WTC11 (cell line): ENCODE results near the gene CBLB. TPM values are rescaled to one million over a fixed set of nuclear protein-coding genes. Genes with fewer than 3 reads are reported as not detected.

ENCODE experiments used
- ATAC-seq: fragments of 200-7000 bp; cut with Tn5 transposase; 2 replicates; pipeline ENCODE4 v1.10.0; 2021; ENCODE audit warnings: mild to moderate bottlenecking, moderate library complexity
- CTCF ChIA-PET: fragments of 300-600 bp; sonication (Branson Sonifier 250); formaldehyde crosslinking; loops from one replicate; lab custom pipeline; 2021; ENCODE audit warnings: antibody characterized with exemption; lab: Charles Lee
- POLR2A ChIA-PET: fragments of 350-600 bp; sonication (Branson Sonifier 250); formaldehyde crosslinking; loops from one replicate; lab custom pipeline; 2021; ENCODE audit warnings: antibody characterized with exemption; lab: Charles Lee
- DNase-seq: peaks from one replicate; pipeline ENCODE4 v3.0.0; 2021; ENCODE audit warnings: low spot score
- H3K27ac Mint-ChIP-seq: 2 replicates; pipeline ENCODE4 v1.8.0; 2021; ENCODE audit warnings: mixed read lengths
- H3K27me3 Mint-ChIP-seq: 2 replicates; pipeline ENCODE4 v1.8.0; 2021; ENCODE audit warnings: low read depth, mild to moderate bottlenecking, moderate library complexity, mixed read lengths
- H3K36me3 Mint-ChIP-seq: 2 replicates; pipeline ENCODE4 v1.8.0; 2021; ENCODE audit warnings: mixed read lengths
- H3K4me1 Mint-ChIP-seq: 2 replicates; pipeline ENCODE4 v1.8.0; 2022; ENCODE audit warnings: mixed read lengths
- H3K4me3 Mint-ChIP-seq: 2 replicates; pipeline ENCODE4 v1.8.0; 2021; ENCODE audit warnings: mild to moderate bottlenecking, moderate library complexity, mixed read lengths
- H3K9me3 Mint-ChIP-seq: 2 replicates; pipeline ENCODE4 v1.8.0; 2021; ENCODE audit warnings: mixed read lengths
- ETV6 ChIP-seq: sonication (generic); formaldehyde crosslinking; IDR thresholded peaks from 2 replicates; pipeline ENCODE4 v1.8.1; 2022; ENCODE audit warnings: mild to moderate bottlenecking, missing genetic modification reagents
- MXD4 ChIP-seq: fragments of 250-450 bp; sonication (Bioruptor Pico); IDR thresholded peaks from 2 replicates; pipeline ENCODE4 v1.8.0; 2021; ENCODE audit warnings: mild to moderate bottlenecking, moderate library complexity, borderline replicate concordance
- NR1H2 ChIP-seq: sonication (generic); formaldehyde crosslinking; IDR thresholded peaks from 2 replicates; pipeline ENCODE4 v1.9.0; 2021; ENCODE audit warnings: mild to moderate bottlenecking, moderate library complexity, missing genetic modification reagents
- RELA ChIP-seq: sonication (generic); formaldehyde crosslinking; IDR thresholded peaks from 2 replicates; pipeline ENCODE4 v1.8.1; 2022; ENCODE audit warnings: missing genetic modification reagents, mild to moderate bottlenecking, borderline replicate concordance
- SP1 ChIP-seq: sonication (generic); formaldehyde crosslinking; conservative IDR thresholded peaks from 2 replicates; pipeline ENCODE4 v1.8.1; 2022; ENCODE audit warnings: missing genetic modification reagents
- ZNF138 ChIP-seq: sonication (generic); formaldehyde crosslinking; conservative IDR thresholded peaks from 2 replicates; pipeline ENCODE4 v1.8.1; 2022; ENCODE audit warnings: mild to moderate bottlenecking, moderate library complexity, missing genetic modification reagents
- ZNF396 ChIP-seq: fragments of 250-450 bp; sonication (Bioruptor Pico); IDR thresholded peaks from 2 replicates; pipeline ENCODE4 v1.8.0; 2021; ENCODE audit warnings: mild to moderate bottlenecking, moderate library complexity, borderline replicate concordance
- total RNA-seq: library from RNA; stranded (reverse); gene quantifications from 3 replicates; pipeline ENCODE4 v1.2.3, GENCODE V29; 2021
- TF ChIP-seq, protein P1 (sequence below): sonication (generic); formaldehyde crosslinking; IDR thresholded peaks from 2 replicates; pipeline ENCODE4 v1.8.1; 2023; ENCODE audit warnings: mild to moderate bottlenecking, missing genetic modification reagents
- TF ChIP-seq, protein P2 (sequence below): sonication (generic); formaldehyde crosslinking; IDR thresholded peaks from 2 replicates; pipeline ENCODE4 v1.8.0; 2022; ENCODE audit warnings: mild to moderate bottlenecking, missing genetic modification reagents
- TF ChIP-seq, protein P3 (sequence below): sonication (generic); formaldehyde crosslinking; IDR thresholded peaks from 2 replicates; pipeline ENCODE4 v1.8.1; 2023; ENCODE audit warnings: mild to moderate bottlenecking, missing genetic modification reagents
- TF ChIP-seq, protein P4 (sequence below): sonication (generic); formaldehyde crosslinking; IDR thresholded peaks from 2 replicates; pipeline ENCODE4 v1.8.1; 2022; ENCODE audit warnings: low read depth, missing genetic modification reagents, borderline replicate concordance
- TF ChIP-seq, protein P5 (sequence below): sonication (generic); formaldehyde crosslinking; IDR thresholded peaks from 2 replicates; pipeline ENCODE4 v1.8.0; 2023; ENCODE audit warnings: mild to moderate bottlenecking, missing genetic modification reagents
- TF ChIP-seq, protein P6 (sequence below): sonication (generic); formaldehyde crosslinking; IDR thresholded peaks from 2 replicates; pipeline ENCODE4 v1.8.0; 2022; ENCODE audit warnings: missing genetic modification reagents
- TF ChIP-seq, protein P7 (sequence below): sonication (generic); formaldehyde crosslinking; IDR thresholded peaks from 2 replicates; pipeline ENCODE4 v1.8.1; 2023; ENCODE audit warnings: mild to moderate bottlenecking, moderate library complexity, missing genetic modification reagents

CBLB gene
- total RNA-seq, 1 experiment from 2014 or later: 19.8 TPM

DNA sequence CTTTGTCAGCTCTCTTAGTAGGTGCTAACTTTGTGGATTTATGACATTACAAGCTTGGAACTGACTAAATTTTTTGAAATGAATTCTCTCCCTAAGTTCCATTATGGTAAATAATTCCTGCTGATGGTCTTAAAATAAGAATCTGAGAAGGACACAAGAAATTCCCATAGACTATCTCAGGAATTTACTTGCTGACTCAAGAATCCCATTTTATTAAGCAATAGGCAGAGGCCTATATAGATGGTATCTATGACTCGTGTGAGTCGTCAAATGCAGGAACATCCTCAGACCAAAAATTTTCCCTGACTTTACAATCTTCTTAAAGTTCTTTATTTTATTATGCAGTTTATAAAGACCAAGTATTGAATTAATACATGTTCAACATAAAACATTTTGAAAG, 30.7 kb upstream of the CBLB start (continued):
- TF ChIP-seq, protein P1, sequence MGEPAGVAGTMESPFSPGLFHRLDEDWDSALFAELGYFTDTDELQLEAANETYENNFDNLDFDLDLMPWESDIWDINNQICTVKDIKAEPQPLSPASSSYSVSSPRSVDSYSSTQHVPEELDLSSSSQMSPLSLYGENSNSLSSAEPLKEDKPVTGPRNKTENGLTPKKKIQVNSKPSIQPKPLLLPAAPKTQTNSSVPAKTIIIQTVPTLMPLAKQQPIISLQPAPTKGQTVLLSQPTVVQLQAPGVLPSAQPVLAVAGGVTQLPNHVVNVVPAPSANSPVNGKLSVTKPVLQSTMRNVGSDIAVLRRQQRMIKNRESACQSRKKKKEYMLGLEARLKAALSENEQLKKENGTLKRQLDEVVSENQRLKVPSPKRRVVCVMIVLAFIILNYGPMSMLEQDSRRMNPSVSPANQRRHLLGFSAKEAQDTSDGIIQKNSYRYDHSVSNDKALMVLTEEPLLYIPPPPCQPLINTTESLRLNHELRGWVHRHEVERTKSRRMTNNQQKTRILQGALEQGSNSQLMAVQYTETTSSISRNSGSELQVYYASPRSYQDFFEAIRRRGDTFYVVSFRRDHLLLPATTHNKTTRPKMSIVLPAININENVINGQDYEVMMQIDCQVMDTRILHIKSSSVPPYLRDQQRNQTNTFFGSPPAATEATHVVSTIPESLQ (CRISPR knock-in tag): no peak
- TF ChIP-seq, protein P2, sequence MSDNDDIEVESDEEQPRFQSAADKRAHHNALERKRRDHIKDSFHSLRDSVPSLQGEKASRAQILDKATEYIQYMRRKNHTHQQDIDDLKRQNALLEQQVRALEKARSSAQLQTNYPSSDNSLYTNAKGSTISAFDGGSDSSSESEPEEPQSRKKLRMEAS (CRISPR knock-in tag): no peak
- no peak for TF ChIP-seq MXD4

DNA sequence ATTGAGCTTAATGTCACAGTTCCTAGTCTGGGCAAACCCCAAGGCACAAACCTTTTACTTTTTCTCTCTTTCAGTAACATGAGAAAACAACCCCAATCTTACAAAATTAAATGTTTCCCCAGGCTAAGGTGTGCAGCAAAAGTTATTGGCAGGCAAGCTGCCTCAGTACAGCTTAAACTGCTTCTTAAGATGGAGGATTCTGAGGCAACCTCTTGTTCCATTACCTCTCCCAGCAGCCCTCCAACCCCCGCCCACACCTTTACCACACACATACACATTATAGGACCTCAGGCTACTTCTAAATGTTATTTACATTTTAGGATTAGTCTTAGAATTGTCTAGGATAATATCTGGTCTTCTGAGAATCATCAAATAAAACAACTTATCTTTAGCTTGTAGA, 22.3 kb upstream of the CBLB start:
- ATAC-seq (no peak), DNase-seq (no peak)
- no peaks in the 10 kb centered on the region for H3K27me3 Mint-ChIP-seq
- H3K4me3 Mint-ChIP-seq: no peak overlapping the region
- H3K4me1 Mint-ChIP-seq: 0 out of 2 replicates have a peak, but pooled peaks cover 2% of the 10 kb centered on the region
- ChIA-PET CTCF (no interaction called here), POLR2A (no interaction called here)
- TF ChIP-seq, protein P3, sequence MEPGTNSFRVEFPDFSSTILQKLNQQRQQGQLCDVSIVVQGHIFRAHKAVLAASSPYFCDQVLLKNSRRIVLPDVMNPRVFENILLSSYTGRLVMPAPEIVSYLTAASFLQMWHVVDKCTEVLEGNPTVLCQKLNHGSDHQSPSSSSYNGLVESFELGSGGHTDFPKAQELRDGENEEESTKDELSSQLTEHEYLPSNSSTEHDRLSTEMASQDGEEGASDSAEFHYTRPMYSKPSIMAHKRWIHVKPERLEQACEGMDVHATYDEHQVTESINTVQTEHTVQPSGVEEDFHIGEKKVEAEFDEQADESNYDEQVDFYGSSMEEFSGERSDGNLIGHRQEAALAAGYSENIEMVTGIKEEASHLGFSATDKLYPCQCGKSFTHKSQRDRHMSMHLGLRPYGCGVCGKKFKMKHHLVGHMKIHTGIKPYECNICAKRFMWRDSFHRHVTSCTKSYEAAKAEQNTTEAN (CRISPR knock-in tag): no peak
- no peak for TF ChIP-seq ZNF138 (CRISPR knock-in tag)
- H3K9me3 Mint-ChIP-seq: no peaks in the 10 kb centered on the region
- H3K36me3 Mint-ChIP-seq: no peaks in the 10 kb centered on the region
- no peak overlapping the region for H3K27ac Mint-ChIP-seq

DNA sequence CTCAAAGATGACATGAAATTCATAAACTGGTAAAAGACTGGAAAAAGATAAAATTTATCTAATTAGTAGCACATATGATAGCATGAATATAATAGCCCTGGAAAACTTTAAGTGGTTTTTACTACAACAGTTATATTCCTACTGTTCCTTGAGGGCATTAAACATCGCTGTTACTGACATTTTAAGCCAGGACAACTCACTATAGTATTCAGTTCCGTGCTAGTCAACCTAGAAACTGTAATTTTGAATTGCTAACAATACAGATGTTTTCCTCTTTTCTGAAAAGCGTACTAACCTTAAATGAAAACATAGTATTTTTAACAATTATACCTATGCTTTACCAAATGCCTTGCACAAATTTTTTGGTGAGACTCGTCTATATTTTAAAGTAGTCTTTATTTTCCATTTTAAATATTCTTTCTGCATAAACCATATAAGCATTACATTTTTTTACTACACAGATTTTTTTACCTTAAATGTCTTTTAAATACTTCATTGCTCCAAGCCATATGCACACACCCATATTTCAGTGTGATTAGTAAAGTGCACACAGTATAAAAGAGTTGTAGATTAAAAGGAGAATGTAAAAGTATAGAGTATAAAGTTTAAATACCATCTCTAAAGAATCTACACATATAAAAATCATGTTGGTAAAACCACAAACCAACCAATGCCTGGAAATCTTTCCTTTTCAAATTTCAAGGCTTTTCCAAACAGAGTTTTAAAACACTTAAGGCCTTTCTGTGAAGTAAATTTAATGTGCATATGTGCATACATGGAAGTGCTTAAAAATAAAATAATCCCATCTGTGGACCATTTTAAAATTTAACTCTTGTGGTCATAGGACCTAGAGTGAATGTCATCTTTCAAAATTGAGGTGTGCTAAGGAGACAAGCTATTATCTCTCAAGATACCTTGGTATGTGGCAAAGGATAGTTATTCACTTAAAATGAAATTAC, 20.1 kb upstream of the CBLB start:
- TF ChIP-seq NR1H2 (CRISPR knock-in tag): no peak
- TF ChIP-seq, protein P2 (CRISPR knock-in tag): no peak
- TF ChIP-seq, protein P4, sequence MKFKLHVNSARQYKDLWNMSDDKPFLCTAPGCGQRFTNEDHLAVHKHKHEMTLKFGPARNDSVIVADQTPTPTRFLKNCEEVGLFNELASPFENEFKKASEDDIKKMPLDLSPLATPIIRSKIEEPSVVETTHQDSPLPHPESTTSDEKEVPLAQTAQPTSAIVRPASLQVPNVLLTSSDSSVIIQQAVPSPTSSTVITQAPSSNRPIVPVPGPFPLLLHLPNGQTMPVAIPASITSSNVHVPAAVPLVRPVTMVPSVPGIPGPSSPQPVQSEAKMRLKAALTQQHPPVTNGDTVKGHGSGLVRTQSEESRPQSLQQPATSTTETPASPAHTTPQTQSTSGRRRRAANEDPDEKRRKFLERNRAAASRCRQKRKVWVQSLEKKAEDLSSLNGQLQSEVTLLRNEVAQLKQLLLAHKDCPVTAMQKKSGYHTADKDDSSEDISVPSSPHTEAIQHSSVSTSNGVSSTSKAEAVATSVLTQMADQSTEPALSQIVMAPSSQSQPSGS (CRISPR knock-in tag): no peak
- TF ChIP-seq SP1 (CRISPR knock-in tag): no peak
- TF ChIP-seq ETV6 (CRISPR knock-in tag): no peak
- TF ChIP-seq ZNF396 (CRISPR knock-in tag): no peak
- TF ChIP-seq, protein P5, sequence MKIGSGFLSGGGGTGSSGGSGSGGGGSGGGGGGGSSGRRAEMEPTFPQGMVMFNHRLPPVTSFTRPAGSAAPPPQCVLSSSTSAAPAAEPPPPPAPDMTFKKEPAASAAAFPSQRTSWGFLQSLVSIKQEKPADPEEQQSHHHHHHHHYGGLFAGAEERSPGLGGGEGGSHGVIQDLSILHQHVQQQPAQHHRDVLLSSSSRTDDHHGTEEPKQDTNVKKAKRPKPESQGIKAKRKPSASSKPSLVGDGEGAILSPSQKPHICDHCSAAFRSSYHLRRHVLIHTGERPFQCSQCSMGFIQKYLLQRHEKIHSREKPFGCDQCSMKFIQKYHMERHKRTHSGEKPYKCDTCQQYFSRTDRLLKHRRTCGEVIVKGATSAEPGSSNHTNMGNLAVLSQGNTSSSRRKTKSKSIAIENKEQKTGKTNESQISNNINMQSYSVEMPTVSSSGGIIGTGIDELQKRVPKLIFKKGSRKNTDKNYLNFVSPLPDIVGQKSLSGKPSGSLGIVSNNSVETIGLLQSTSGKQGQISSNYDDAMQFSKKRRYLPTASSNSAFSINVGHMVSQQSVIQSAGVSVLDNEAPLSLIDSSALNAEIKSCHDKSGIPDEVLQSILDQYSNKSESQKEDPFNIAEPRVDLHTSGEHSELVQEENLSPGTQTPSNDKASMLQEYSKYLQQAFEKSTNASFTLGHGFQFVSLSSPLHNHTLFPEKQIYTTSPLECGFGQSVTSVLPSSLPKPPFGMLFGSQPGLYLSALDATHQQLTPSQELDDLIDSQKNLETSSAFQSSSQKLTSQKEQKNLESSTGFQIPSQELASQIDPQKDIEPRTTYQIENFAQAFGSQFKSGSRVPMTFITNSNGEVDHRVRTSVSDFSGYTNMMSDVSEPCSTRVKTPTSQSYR (CRISPR knock-in tag): no peak
- TF ChIP-seq RELA: no peak
- TF ChIP-seq, protein P6, sequence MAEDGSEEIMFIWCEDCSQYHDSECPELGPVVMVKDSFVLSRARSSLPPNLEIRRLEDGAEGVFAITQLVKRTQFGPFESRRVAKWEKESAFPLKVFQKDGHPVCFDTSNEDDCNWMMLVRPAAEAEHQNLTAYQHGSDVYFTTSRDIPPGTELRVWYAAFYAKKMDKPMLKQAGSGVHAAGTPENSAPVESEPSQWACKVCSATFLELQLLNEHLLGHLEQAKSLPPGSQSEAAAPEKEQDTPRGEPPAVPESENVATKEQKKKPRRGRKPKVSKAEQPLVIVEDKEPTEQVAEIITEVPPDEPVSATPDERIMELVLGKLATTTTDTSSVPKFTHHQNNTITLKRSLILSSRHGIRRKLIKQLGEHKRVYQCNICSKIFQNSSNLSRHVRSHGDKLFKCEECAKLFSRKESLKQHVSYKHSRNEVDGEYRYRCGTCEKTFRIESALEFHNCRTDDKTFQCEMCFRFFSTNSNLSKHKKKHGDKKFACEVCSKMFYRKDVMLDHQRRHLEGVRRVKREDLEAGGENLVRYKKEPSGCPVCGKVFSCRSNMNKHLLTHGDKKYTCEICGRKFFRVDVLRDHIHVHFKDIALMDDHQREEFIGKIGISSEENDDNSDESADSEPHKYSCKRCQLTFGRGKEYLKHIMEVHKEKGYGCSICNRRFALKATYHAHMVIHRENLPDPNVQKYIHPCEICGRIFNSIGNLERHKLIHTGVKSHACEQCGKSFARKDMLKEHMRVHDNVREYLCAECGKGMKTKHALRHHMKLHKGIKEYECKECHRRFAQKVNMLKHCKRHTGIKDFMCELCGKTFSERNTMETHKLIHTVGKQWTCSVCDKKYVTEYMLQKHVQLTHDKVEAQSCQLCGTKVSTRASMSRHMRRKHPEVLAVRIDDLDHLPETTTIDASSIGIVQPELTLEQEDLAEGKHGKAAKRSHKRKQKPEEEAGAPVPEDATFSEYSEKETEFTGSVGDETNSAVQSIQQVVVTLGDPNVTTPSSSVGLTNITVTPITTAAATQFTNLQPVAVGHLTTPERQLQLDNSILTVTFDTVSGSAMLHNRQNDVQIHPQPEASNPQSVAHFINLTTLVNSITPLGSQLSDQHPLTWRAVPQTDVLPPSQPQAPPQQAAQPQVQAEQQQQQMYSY (CRISPR knock-in tag): no peak
- TF ChIP-seq, protein P7, sequence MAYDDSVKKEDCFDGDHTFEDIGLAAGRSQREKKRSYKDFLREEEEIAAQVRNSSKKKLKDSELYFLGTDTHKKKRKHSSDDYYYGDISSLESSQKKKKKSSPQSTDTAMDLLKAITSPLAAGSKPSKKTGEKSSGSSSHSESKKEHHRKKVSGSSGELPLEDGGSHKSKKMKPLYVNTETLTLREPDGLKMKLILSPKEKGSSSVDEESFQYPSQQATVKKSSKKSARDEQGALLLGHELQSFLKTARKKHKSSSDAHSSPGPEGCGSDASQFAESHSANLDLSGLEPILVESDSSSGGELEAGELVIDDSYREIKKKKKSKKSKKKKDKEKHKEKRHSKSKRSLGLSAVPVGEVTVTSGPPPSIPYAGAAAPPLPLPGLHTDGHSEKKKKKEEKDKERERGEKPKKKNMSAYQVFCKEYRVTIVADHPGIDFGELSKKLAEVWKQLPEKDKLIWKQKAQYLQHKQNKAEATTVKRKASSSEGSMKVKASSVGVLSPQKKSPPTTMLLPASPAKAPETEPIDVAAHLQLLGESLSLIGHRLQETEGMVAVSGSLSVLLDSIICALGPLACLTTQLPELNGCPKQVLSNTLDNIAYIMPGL (CRISPR knock-in tag): no peak
- Mint-ChIP-seq H3K9me3 (no peaks in the 10 kb centered on the region), H3K4me1 (0 out of 2 replicates have a peak, but pooled peaks cover 2% of the 10 kb centered on the region), H3K36me3 (no peaks in the 10 kb centered on the region), H3K27ac (no peak overlapping the region), H3K27me3 (no peaks in the 10 kb centered on the region), H3K4me3 (no peak overlapping the region)
- POLR2A ChIA-PET: no interaction called here
- CTCF ChIA-PET: no interaction called here
- no peak for ATAC-seq
- DNase-seq: no peak
